GM21381 (cell line): ENCODE measurements around the gene ACTR1A.

Experiments used
- ATAC-seq: cut with Tn5 transposase; IDR thresholded peaks from one replicate; pipeline ENCODE4 v1.9.1; 2021; ENCODE audit warnings: mild to moderate bottlenecking, moderate library complexity; ENCODE audit not compliant: unreplicated experiment

Gene ACTR1A

GRCh38 chr10:102431452-102432124 is 70.9 kb downstream of the ACTR1A start:
- no peak for ATAC-seq

DNA sequence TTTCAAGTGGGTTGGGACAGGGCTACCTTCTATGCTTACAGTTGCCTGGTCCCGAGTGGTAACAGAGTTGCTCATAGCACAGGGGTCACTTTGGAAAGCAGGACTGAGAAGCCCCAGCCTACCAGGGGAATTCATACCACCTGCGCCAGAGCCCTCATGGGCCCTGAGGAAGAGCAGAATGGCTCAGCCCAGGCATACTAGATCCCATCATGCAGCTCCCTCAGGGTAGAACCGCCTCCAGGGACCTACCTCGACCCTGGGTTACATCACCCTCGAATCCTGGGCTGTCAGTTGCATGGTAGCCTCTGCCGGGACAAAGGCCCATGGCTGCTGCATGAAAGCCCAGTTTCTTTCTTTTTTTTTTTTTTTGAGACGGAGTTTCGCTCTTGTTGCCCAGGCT is 73.0 kb downstream of the ACTR1A start:
- ATAC-seq = no peak
